WTC11 (cell line): ENCODE results near the gene ZNF467.

Source experiments
- ATF1 ChIP-seq: sonication (generic); formaldehyde crosslinking; IDR thresholded peaks from 2 replicates; pipeline ENCODE4 v1.8.1; 2023; ENCODE audit warnings: mild to moderate bottlenecking, moderate library complexity, missing genetic modification reagents
- CREB1 ChIP-seq: sonication (generic); formaldehyde crosslinking; IDR thresholded peaks from 2 replicates; pipeline ENCODE4 v1.8.0; 2023; ENCODE audit warnings: mild to moderate bottlenecking, missing genetic modification reagents
- CREM ChIP-seq: sonication (generic); formaldehyde crosslinking; IDR thresholded peaks from 2 replicates; pipeline ENCODE4 v1.8.1; 2022; ENCODE audit warnings: mild to moderate bottlenecking, missing genetic modification reagents, moderate library complexity
- CTCF ChIP-seq: fragments of 200-600 bp; IDR thresholded peaks from 2 replicates; pipeline ENCODE4 v1.8.0; 2022; ENCODE audit warnings: antibody characterized with exemption
- IRF2 ChIP-seq: sonication (generic); formaldehyde crosslinking; IDR thresholded peaks from 2 replicates; pipeline ENCODE4 v1.8.0; 2022; ENCODE audit warnings: low read depth, missing genetic modification reagents, borderline replicate concordance
- KAT7 ChIP-seq: sonication (generic); formaldehyde crosslinking; IDR thresholded peaks from 2 replicates; pipeline ENCODE4 v1.8.1; 2023; ENCODE audit warnings: missing genetic modification reagents, mild to moderate bottlenecking, borderline replicate concordance
- NFYB ChIP-seq: sonication (generic); formaldehyde crosslinking; conservative IDR thresholded peaks from 2 replicates; pipeline ENCODE4 v1.8.0; 2022; ENCODE audit warnings: low read depth, missing genetic modification reagents
- PREB ChIP-seq: sonication (generic); formaldehyde crosslinking; IDR thresholded peaks from 2 replicates; pipeline ENCODE4 v1.8.1; 2022; ENCODE audit warnings: mild to moderate bottlenecking, missing genetic modification reagents, moderate library complexity, borderline replicate concordance
- SP1 ChIP-seq: sonication (generic); formaldehyde crosslinking; conservative IDR thresholded peaks from 2 replicates; pipeline ENCODE4 v1.8.1; 2022; ENCODE audit warnings: missing genetic modification reagents
- TEAD4 ChIP-seq: sonication (generic); formaldehyde crosslinking; IDR thresholded peaks from 2 replicates; pipeline ENCODE4 v1.8.0; 2022; ENCODE audit warnings: mild to moderate bottlenecking, missing genetic modification reagents
- ZNF138 ChIP-seq: sonication (generic); formaldehyde crosslinking; conservative IDR thresholded peaks from 2 replicates; pipeline ENCODE4 v1.8.1; 2022; ENCODE audit warnings: mild to moderate bottlenecking, moderate library complexity, missing genetic modification reagents
- ZNF317 ChIP-seq: sonication (generic); formaldehyde crosslinking; IDR thresholded peaks from 2 replicates; pipeline ENCODE4 v1.8.1; 2023; ENCODE audit warnings: low read depth, mild to moderate bottlenecking, moderate library complexity, missing genetic modification reagents, borderline replicate concordance
- ZNF396 ChIP-seq: fragments of 250-450 bp; sonication (Bioruptor Pico); IDR thresholded peaks from 2 replicates; pipeline ENCODE4 v1.8.0; 2021; ENCODE audit warnings: mild to moderate bottlenecking, moderate library complexity, borderline replicate concordance
- ZNF512 ChIP-seq: sonication (generic); formaldehyde crosslinking; IDR thresholded peaks from 2 replicates; pipeline ENCODE4 v1.8.1; 2022; ENCODE audit warnings: missing genetic modification reagents, borderline replicate concordance

GRCh38 chr7:149800169-149800555 is 26.8 kb upstream of the ZNF467 start:
- TF ChIP-seq CTCF (no peak; the same call in 1 of the 2 replicates), CREB1 (no peak), SP1 (CRISPR knock-in tag) (no peak), TEAD4 (CRISPR knock-in tag) (no peak), ZNF138 (CRISPR knock-in tag) (no peak), ZNF396 (CRISPR knock-in tag) (no peak), CREM (no peak), PREB (CRISPR knock-in tag) (no peak), NFYB (CRISPR knock-in tag) (no peak), ZNF512 (no peak), ATF1 (CRISPR knock-in tag) (no peak), KAT7 (CRISPR knock-in tag) (no peak), ZNF317 (no peak), IRF2 (CRISPR knock-in tag) (no peak)
